HG03378 (cell line): Measurements from ENCODE around the gene MXI1.

Source experiments
- ATAC-seq: cut with Tn5 transposase; IDR thresholded peaks from one replicate; pipeline ENCODE4 v1.9.1; 2021; ENCODE audit warnings: mild to moderate bottlenecking, moderate library complexity; ENCODE audit not compliant: unreplicated experiment

MXI1 gene

DNA sequence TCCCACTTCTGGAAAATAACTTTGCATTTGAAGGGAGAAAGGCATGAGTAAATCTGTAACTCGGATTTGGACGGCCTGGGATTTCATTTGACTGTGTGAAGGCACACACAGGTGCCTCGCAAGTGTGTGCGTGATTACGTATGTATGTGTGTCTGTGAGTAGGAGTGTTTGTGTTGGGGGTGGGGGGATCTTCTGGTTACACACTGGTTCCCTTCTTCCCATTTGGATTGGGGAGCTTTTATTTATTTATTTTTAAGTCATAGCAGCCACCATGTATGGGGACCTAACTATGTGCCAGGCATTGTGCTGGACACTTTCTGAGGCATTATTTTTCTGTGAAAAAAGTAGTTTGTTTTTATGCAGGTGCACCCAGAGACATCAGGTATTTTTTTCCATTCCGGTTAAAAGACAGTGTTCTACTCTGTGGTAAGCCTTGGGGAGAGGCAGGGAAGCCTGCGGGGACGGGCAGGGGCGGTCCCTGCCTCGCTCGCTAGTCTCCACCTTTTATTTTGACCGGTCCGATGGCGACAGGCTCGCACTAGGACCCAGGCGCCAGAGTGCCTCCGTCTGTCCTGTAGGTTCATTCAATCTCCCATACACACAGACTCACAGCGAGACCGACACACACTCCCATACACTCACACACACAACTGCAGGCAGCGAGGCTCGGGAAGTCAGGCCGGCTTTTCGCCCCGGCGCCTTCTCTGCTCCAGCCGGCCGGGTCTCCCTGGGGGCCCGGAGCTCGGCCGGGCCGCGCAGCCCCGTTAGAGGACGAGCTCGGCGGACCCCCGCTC, at the start of gene MXI1:
MXI1 (plus strand) TSS at position 595 of the 794 bp plus-strand sequence. CDS start 204 bp downstream, outside the sequence.
- ATAC-seq, result peak; percentile 53

DNA sequence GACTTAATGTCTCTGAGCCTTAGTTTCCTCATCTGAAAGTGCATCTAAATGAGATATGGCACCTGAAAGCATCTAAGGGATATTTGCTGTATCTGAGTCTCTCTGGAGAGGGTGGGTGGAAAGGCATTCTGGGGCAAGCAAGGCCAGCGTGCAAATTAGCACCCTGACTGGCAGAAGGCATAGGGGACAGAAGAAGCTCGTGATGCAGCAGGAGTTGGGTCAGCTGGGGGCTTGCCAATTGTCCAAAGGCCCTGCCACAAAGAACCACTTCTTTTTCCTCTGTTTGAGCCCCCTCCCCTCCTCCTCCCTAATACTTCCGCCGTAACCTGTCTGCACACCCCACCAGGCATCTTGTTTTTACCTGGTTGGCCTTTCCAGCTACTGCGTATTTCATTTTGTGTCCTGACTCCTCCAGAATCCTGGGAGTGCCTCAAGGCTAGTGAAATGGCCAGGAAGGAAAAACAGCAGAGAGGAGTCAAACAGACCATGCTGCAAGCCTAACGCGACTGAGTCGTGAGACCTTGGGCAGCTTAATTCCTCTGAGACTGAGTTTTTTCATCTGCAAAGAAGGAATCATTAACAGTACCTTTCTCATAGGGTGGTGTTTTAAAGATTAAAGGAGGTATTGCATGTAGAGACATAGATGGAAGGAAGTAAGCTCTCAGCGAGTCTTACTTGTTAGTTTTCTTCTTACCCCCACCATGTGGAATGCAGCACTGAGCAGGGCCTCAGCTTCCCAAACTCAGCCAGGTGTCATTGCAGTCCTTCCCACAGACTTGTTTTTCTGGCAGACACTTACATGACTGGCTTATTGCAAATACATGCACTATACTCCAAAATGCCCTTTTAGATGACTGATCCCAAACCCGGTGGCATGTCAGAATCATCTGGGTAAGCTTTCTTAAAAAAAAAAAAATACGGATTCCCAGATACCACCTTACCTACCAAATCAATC, 49.1 kb upstream of the MXI1 start:
- no peak for ATAC-seq

DNA sequence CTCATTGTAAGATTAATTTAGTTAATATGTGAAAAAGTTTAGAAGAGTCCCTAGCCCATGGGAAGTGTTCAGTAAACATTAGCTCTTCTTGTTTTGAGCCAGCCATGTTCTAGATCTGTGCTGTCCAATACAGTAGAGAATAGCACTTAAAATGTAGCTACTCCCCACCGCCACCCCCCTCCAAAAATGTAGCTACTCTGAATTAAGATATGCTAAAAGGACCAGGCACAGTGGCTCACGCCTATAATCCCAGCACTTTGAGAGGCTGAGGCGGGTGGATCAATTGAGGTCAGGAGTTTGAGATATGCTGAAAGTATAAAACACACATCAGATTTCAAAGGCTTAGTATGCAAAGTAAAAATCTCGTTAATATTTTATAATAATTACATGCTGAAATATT, 47.3 kb upstream of the MXI1 start:
- no peak for ATAC-seq

- ATAC-seq, result no peak
Observed at GRCh38 chr10:110160522-110160921, 46.9 kb upstream of the MXI1 start.

DNA sequence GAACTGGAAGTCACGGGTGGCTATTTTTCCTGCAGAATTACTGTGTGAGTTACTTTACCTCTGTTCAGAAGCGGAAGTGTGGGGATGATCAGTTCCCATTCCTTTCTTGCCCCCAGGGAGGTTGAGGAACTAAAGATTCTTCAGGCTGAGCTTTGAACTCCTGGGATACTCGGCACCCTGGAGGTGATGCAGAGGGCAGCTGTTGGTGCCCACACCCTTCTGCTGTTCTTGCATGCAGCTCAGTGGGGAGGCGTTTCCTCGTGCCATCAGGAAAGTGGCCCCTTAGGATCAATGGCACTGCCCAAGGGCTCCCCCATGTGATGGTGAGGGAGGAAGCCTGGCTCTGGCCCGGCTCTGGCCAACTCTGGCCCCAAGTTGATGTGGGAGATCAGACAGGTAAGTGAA, 44.7 kb upstream of the MXI1 start:
- ATAC-seq, result no peak

DNA sequence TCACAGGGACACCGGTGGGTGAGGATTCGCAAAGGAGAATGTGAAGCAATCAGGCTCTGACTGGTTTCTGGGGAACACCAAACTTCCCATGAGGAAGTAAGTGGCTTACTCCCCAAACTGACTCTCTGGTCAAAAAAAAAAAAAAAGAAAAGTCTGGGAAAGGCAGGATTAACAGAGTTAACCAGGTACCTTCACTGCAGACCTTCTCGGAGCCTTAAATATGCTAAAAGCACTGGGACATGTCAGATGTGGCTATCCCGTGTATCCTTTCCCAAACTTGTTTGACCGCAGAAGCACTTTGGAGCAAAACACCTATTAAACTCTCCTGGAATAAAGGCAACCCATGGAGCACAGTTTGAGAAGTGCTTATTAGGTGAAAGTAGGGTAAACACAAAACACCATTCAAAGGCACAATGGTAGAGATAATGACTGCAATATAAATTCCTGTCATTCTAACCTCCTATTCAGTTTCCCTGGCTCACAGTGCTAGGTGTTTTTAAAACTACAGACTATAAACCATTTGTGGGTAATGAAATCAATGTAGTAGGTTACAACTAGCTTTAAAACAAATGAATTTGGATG, 44.1 kb upstream of the MXI1 start:
- ATAC-seq, result no peak

GRCh38 chr10:110163841-110164240, 43.6 kb upstream of the MXI1 start:
- ATAC-seq, result no peak

DNA sequence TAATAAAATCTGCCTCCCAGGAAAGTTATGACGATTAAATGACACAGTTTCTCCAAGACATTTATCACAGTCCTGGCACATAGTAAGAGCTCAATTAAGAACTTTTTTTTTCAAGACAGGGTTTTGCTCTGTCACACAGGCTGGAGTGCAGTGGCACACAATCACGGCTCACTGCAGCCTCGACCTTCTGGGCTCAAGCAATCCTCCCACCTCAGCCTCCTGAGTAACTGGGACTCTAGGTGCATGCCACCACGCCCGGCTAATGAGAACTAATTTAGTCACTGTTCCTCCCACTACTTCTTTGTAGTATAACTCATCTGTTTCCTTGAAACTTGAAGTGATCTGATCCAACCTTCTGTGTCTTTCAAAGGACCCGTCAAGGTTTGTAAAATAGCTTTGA, 42.2 kb upstream of the MXI1 start:
- ATAC-seq, result no peak

GRCh38 chr10:110167149-110167548, 40.3 kb upstream of the MXI1 start:
- no peak for ATAC-seq

- peak; percentile 47 for ATAC-seq
Observed at GRCh38 chr10:110168601-110169481, 38.6 kb upstream of the MXI1 start.

GRCh38 chr10:110169586-110169985, 37.8 kb upstream of the MXI1 start:
- no peak for ATAC-seq

DNA sequence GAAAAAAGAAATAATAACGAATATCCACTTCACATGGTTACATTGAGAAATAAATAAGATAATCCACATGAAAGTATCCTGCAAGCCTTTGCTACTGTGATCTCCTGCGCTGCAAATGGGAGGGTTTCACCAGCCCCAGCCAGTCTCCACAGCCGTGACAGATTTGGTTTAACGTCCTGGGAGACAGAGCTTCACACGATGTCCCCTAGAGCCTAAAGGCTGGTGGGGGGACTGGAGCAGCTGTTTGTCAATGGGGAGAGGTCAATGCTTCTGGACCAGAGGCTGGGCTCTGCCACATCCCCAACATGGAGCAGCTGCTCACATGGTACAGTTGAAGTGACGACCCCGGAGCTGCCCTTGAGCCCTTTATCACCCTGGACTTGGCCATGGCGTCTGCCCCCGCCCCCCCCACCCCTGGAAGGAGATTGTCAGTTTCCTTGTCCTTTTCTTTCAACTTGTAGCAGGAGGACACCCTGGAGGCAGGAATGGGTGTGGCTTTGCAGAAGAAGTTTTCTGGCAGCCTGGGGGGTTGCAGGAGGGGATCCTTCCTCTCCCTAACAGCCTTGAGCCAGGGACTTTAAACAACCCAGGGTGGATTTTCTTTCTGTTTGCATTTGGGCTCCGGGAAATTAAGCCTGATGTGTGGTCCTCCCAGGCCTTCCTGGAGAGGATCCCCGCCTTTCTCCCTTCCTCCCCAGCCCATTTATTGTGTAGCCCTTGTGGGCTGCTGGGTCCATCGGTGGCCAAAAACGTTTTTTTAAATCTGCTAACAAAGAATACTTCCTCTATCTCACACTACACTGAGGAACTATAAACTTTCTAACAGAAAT, 37.0 kb upstream of the MXI1 start:
- ATAC-seq, result no peak

DNA sequence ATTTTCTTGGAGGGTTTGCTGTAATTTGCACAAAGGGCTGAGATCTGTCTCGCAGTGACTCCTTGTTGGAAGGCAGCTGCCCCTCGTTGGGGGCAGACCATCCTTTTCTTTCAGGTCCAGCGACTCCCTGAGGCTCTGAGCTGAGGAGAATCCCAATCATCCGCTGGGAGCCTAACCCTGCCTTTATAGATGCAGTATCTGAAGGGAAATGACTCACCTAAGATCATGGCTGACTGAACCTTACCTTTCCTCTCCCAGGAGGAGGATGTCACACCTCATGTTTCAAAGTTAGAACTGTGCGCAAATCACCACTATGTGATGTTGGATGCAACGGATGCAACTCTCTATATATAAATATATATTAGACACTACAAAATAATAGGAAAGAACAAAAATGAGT, 36.4 kb upstream of the MXI1 start:
- ATAC-seq, result no peak

DNA sequence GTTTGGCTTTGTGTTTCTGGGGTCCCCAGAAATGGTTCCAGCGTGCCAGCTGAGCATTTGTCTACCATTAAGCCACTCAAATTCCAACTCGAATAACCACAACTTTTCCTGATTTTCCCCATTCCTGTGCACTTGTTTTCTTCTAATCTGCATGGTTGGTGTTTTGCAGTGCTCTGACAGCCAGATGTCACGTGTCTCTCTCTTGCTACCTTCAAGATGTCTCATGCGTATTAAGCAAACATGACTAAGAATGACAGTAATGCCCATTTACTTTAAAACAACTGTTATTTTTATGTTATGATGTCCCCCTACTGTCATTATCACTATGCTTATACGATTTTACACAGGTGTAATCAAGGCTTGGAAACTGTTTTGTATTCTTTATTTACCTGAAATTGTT, 35.2 kb upstream of the MXI1 start:
- no peak for ATAC-seq

DNA sequence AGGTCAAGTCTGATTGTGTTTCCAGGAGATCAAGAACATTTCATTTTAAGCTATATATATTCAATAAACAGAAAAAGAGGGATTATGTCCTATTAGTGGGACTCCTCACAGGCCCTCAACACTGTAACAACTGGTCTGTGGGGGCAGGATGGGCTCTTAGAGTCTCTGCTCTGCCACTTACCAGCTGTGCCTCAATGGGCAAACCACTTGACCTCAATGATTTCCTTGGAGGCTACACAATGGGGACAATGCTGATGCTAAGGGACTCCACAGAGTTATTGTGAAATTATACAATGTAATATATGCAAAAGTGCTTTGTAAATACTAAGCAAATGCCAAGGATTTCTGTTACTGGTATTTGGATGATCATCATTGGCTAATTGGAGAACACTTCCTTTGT, 33.2 kb upstream of the MXI1 start:
- no peak for ATAC-seq

DNA sequence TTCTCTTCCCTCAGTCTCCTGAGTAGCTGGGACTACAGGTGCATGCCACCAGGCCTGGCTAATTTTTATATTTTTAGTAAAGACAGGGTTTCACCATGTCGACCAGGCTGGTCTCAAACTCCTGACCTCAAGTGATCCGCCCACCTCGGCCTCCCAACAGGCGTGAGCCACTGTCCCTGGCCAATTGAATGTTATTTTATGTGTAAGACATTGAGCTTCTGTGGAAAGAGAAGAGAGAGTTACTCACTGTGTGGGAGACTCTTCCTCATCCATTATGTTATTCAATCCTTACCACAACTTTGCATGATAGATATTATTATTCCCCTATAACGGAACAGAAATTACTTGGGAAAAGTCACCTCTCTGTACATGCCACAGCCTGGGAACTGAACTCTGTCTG, 32.6 kb upstream of the MXI1 start:
- ATAC-seq, result no peak

GRCh38 chr10:110175406-110175805, 32.0 kb upstream of the MXI1 start:
- ATAC-seq, result no peak

GRCh38 chr10:110176141-110177030, 31.0 kb upstream of the MXI1 start:
- no peak for ATAC-seq

GRCh38 chr10:110179220-110179619, 28.2 kb upstream of the MXI1 start:
- ATAC-seq, result no peak
